RPMI7951 (cell line): ENCODE measurements around the gene EFNB3. TPM values are rescaled to one million over a fixed set of nuclear protein-coding genes. Genes with fewer than 3 reads are reported as not detected.

Source experiments
- total RNA-seq: library from RNA; depleted of rRNA; stranded (reverse); fragments of >200 nt; shearing (Covaris generic); gene quantifications from 2 replicates; pipeline ENCODE4 v1.2.3, GENCODE V29; 2014; rRNA removed

Gene EFNB3
- total RNA-seq, 1 experiment from 2014 or later: 0.84 TPM

Other genes with a start within 250 kb of the EFNB3 start
- gene ZBTB4, start 225.6 kb upstream of the EFNB3 start, total RNA-seq: 14.3 and 14.8 TPM in 2 replicates
- gene SLC35G6, start 223.8 kb upstream of the EFNB3 start, total RNA-seq: not detected in 2 replicates
- gene POLR2A, start 220.8 kb upstream of the EFNB3 start, total RNA-seq: 15.4 and 22.3 TPM in 2 replicates
- gene TNFSF12, start 156.1 kb upstream of the EFNB3 start, total RNA-seq: 8.8 and 9.2 TPM in 2 replicates
- gene TNFSF13, start 146.5 kb upstream of the EFNB3 start, total RNA-seq: 0.10 and 0.60 TPM in 2 replicates
- 53.5 and 59.0 TPM in 2 replicates for gene SENP3, start 143.3 kb upstream of the EFNB3 start, total RNA-seq
- 35.3 and 44.1 TPM in 2 replicates for gene CD68, start 125.6 kb upstream of the EFNB3 start, total RNA-seq
- gene MPDU1, start 121.3 kb upstream of the EFNB3 start, total RNA-seq: 166 and 211 TPM in 2 replicates
- gene SOX15, start 115.1 kb upstream of the EFNB3 start, total RNA-seq: not detected in 2 replicates
- gene FXR2, start 90.3 kb upstream of the EFNB3 start, total RNA-seq: 20.3 and 25.2 TPM in 2 replicates
- gene SAT2, start 77.4 kb upstream of the EFNB3 start, total RNA-seq: 17.4 and 31.2 TPM in 2 replicates
- gene SHBG, start 75.1 kb upstream of the EFNB3 start, total RNA-seq: not detected in 2 replicates
- not detected in 2 replicates for gene ATP1B2, start 54.3 kb upstream of the EFNB3 start, total RNA-seq
- gene TP53, start 17.7 kb upstream of the EFNB3 start, total RNA-seq: 2.5 and 4.1 TPM in 2 replicates
- gene WRAP53, start 16.7 kb upstream of the EFNB3 start, total RNA-seq: 22.5 and 25.7 TPM in 2 replicates
- gene DNAH2, start 12.5 kb downstream of the EFNB3 start, total RNA-seq: 1.8 and 3.2 TPM in 2 replicates
- gene KDM6B, start 129.0 kb downstream of the EFNB3 start, total RNA-seq: 0.20 and 0.48 TPM in 2 replicates
- gene TMEM88, start 149.9 kb downstream of the EFNB3 start, total RNA-seq: not detected in 2 replicates
- 94.4 and 110 TPM in 2 replicates for gene NAA38, start 152.4 kb downstream of the EFNB3 start, total RNA-seq
- 5.7 and 6.1 TPM in 2 replicates for gene CYB5D1, start 152.8 kb downstream of the EFNB3 start, total RNA-seq
- gene CHD3, start 183.6 kb downstream of the EFNB3 start, total RNA-seq: 20.3 and 30.8 TPM in 2 replicates
- 2.3 and 7.8 TPM in 2 replicates for gene RNF227, start 211.1 kb downstream of the EFNB3 start, total RNA-seq
- gene KCNAB3, start 224.7 kb downstream of the EFNB3 start, total RNA-seq: 1.1 TPM in 2 replicates
- 39.9 and 54.2 TPM in 2 replicates for gene TRAPPC1, start 226.7 kb downstream of the EFNB3 start, total RNA-seq
- 19.6 and 23.2 TPM in 2 replicates for gene CNTROB, start 227.0 kb downstream of the EFNB3 start, total RNA-seq